Subcutaneous abdominal adipose tissue (tissue), 5 donors: Measurements from ENCODE around the gene ZNF618.

ENCODE experiments used
- H3K27ac ChIP-seq: one replicate; pipeline ENCODE4 v1.7.0; 2013; ENCODE audit warnings: low read depth, mild to moderate bottlenecking, inconsistent platforms, low read length, moderate library complexity
- H3K27me3 ChIP-seq, 5 donors: one replicate each; pipeline ENCODE4 v1.7.0; 2013; ENCODE audit warnings: low read length in 5 of 5, inconsistent platforms in 1 of 5; ENCODE audit not compliant: control insufficient read depth in 5 of 5, insufficient read depth in 4 of 5
- H3K36me3 ChIP-seq, 5 donors: one replicate each; pipeline ENCODE4 v1.7.0; 2013; ENCODE audit warnings: low read length in 5 of 5; ENCODE audit not compliant: control insufficient read depth in 5 of 5, insufficient read depth in 5 of 5
- H3K4me1 ChIP-seq, 5 donors: one replicate each; pipeline ENCODE4 v1.7.0; 2013; ENCODE audit warnings: low read length in 5 of 5, mild to moderate bottlenecking in 3 of 5, moderate library complexity in 1 of 5; ENCODE audit not compliant: control insufficient read depth in 5 of 5, insufficient read depth in 5 of 5
- H3K4me3 ChIP-seq, 5 donors: one replicate each; pipeline ENCODE4 v1.7.0; 2013; ENCODE audit warnings: low read length in 5 of 5, low read depth in 1 of 5
- H3K9ac ChIP-seq, 5 donors: one replicate each; pipeline ENCODE4 v1.7.0; 2013; ENCODE audit warnings: low read length in 5 of 5, mild to moderate bottlenecking in 4 of 5, moderate library complexity in 3 of 5
- H3K9me3 ChIP-seq, 5 donors: one replicate each; pipeline ENCODE4 v1.7.0; 2013; ENCODE audit warnings: low read length in 5 of 5; ENCODE audit not compliant: control insufficient read depth in 5 of 5
- donor health status: healthy.
- donor health status: healthy.
- donor health status: healthy.
- donor health status: healthy.
- donor health status: healthy.

The ZNF618 gene

DNA sequence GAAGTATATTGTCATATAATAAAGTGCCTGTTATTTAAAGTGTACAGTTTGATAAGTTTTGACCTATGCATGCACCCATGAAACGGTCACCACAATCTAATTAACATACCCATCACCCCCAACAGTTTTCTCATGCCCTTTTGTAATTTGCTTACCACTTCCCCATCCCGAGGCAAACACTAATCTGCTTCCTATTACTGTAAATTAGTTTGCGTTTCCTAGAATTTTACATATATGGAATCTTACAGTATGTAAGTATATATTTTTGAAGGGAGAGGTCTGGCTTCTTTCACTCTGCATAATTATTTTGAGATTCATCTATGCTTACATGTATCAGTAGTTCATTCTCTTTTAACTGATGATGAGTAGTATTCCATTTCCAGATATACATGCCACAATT, 145.5 kb downstream of the ZNF618 start:
- H3K9me3 ChIP-seq: peaks cover 2 to 13% (median 3%) of the 10 kb centered on the region in 5 donors
- no peak overlapping the region for H3K4me3 ChIP-seq
- no peaks in the 10 kb centered on the region for H3K27me3 ChIP-seq
- H3K4me1 ChIP-seq: no peaks in the 10 kb centered on the region
- no peak overlapping the region for H3K27ac ChIP-seq
- no peak overlapping the region for H3K9ac ChIP-seq
- H3K36me3 ChIP-seq: peaks cover 20 to 48% (median 35%) of the 10 kb centered on the region in 5 donors

DNA sequence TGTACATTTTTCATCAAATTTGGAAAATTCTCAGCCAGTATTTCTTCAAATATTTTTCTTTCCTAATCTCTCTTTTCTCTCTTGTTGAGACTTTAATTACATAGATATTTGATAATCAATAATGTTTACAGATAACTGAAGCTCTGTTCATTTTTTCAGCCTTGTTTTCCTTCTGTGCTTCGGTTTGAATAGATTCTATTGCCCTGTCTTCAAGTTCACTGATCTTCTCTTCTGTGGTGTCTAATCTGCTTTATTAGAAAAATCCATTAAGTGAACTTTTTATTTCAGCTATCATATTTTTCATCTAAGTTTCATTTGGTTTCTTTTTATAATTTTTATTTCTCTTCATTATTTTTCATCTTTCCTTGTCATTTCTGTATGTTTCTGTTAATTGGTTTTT, 147.9 kb downstream of the ZNF618 start:
- Histone ChIP-seq H3K4me1 (no peaks in the 10 kb centered on the region), H3K27me3 (no peaks in the 10 kb centered on the region), H3K9ac (no peak overlapping the region), H3K9me3 (peaks cover 2 to 13% (median 3%) of the 10 kb centered on the region in 5 donors), H3K4me3 (no peak overlapping the region), H3K27ac (no peak overlapping the region), H3K36me3 (peaks cover 20 to 45% (median 26%) of the 10 kb centered on the region in 5 donors)

DNA sequence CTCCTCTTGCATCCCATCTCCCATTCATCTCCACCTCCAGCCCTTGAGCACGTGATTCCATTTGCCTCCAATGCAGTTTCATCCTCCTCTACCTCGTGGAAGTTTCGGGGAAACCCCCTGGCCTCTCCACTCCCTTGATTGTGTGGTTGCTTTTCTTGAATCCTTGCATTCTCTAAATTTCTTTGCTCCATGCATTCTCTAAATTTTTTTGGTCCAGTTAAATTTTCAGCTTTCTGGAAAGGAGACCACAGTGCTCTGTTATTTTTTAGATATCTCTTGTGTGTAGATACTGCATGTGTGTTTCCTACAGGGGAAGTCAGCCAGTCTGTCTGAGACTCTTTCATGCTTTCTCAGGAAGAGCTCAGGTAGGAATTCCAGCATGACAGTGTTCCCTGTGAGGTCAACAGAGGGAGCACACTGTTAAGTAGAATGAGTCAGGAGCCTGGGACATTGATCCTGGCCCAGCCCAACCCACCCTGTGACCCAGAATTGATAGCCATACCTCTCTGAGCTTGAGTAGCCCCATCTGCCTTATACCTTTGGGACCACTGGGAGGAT, 149.2 kb downstream of the ZNF618 start:
- Histone ChIP-seq H3K9ac (no peak overlapping the region), H3K27ac (no peak overlapping the region), H3K9me3 (peaks cover 2 to 13% (median 3%) of the 10 kb centered on the region in 5 donors), H3K4me3 (no peak overlapping the region), H3K4me1 (no peaks in the 10 kb centered on the region), H3K36me3 (peaks cover 13 to 53% (median 34%) of the 10 kb centered on the region in 5 donors), H3K27me3 (no peaks in the 10 kb centered on the region)

DNA sequence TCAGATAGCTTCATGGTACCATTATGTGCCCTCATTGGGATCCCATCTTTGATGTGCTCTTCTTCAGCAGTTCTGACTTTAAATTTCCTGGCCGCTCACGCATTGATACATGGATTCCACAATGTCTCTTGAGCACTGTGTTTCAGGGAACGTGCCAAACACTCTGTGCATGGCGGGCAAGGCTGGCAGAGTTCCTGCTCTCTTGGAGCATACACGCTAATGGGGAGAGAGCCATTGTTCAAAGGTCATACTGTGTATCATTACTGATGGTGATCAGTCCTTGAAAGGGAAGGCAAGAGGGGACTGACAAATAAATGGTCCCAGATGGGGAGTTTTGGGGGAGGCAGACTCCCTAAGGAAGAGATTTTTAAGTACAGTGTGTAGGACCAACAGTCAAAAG, 149.7 kb downstream of the ZNF618 start:
- no peak overlapping the region for H3K27ac ChIP-seq
- H3K9ac ChIP-seq: no peak overlapping the region
- H3K36me3 ChIP-seq: peaks cover 11 to 58% (median 38%) of the 10 kb centered on the region in 5 donors
- H3K27me3 ChIP-seq: no peaks in the 10 kb centered on the region
- H3K9me3 ChIP-seq: peaks cover 2 to 13% (median 3%) of the 10 kb centered on the region in 5 donors
- H3K4me3 ChIP-seq: no peak overlapping the region
- H3K4me1 ChIP-seq: no peaks in the 10 kb centered on the region

DNA sequence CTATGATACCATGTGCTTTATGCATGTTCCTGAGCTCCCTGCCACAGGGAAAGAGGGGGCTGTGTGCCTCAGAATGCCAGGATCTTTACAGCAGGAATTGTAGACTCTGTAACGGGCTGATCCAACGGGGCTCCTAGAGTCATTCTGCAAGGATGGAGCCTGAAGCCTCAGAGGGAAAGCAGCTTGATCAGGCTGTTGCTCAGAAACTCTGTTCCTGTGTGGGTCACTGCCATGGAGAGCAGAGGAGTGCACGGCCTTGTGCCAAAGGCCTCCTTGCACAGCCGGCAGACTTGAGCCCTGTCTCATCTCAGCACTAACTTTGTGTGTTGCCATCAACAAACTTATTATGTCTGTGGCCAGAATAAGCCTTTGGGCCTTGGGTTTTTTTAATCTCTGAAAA, 150.2 kb downstream of the ZNF618 start:
- Histone ChIP-seq H3K4me3 (no peak overlapping the region), H3K4me1 (no peaks in the 10 kb centered on the region), H3K27me3 (no peaks in the 10 kb centered on the region), H3K27ac (no peak overlapping the region), H3K36me3 (peaks cover 9 to 60% (median 39%) of the 10 kb centered on the region in 5 donors), H3K9me3 (peaks cover 2 to 13% (median 3%) of the 10 kb centered on the region in 5 donors), H3K9ac (no peak overlapping the region)

DNA sequence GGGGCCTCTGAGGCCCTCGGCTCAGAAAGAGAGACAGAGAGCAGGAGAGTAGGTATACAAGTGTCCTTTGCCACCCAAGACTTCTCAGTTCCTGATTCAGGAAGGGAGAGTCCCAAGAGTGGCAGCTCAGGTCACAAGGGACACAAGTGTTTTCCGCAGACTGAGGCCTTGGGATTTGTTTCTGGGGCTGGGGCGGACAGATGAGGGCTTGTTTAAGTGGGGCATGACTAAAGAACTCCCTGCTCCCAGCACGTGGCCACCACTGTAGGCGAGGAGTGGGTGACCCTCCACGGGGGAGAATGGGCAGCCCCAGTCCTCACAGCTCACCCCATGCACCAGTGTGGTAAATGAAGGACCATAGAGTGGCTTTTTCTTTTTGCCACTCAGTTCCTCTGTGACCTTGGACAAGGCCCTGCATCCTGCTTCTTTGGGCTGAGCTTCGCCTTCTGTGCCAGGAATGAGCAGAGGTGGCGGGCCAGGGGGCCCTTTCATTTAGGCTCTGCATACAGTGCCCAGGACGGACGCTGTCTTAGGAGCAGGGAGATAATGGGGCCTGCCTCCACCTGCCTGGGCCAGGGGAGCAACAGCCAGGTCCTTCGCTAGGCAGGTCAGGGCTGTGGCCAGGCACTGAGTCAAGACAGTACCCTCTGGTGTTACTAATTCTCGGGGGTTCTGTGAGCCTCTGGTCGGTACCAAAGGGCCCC, 151.2 kb downstream of the ZNF618 start:
- Histone ChIP-seq H3K4me1 (no peaks in the 10 kb centered on the region), H3K9me3 (peaks cover 0 to 13% (median 3%) of the 10 kb centered on the region in 5 donors), H3K9ac (no peak overlapping the region), H3K27me3 (no peaks in the 10 kb centered on the region), H3K4me3 (no peak overlapping the region), H3K36me3 (peaks cover 0 to 57% (median 40%) of the 10 kb centered on the region in 5 donors), H3K27ac (no peak overlapping the region)

DNA sequence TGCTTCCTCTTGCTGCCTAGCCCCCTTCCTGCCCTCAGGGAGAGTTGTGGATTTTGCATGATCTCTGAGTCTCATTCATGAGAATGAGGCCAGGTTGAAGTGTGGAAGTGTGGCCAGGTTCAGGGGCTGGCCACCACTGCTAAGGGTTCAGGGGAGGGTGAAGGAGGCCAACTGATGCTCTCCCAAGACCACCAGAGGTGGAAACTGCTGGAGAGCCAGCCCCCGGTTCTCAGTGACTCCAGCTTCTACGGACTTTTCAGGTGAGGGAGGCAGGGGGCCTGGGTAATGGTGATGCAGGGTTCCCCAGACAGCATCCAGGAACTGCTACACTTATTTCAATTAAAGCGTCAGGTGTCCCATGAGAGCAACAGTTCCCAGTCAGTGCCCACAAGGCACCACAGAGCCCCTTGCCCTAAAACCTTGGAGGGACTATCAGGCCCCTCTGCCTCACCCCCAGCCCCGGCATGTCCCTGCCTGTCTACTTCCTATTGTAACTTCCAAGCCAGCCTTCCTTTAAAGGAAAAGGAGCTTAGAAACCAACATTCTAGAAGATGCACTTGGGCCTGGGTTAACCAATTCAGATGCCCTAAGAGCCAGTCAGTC, 151.9 kb downstream of the ZNF618 start:
- Histone ChIP-seq H3K9me3 (peaks cover 0 to 8% (median 0%) of the 10 kb centered on the region in 5 donors), H3K27ac (no peak overlapping the region), H3K27me3 (no peaks in the 10 kb centered on the region), H3K4me3 (no peak overlapping the region), H3K4me1 (no peaks in the 10 kb centered on the region), H3K36me3 (peaks cover 0 to 63% (median 44%) of the 10 kb centered on the region in 5 donors), H3K9ac (no peak overlapping the region)

DNA sequence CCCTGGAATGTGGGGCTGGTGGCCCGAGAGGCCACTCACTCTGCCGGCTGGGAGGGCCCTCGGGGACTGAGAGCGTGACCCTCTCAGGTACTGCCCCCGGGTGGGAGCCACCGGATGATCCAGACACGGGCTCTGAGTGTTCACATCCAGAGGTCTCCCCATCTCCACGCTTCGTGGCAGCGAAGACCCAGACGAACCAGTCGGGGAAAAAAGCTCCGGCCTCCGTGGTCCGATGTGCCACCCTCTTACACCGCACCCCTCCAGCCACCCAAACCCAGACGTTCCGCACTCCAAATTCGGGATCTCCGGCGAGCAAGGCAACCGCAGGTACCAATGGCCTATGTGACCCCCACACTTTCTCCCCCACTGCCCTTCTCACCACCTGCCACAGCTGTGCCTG, 152.5 kb downstream of the ZNF618 start:
- H3K27ac ChIP-seq: no peak overlapping the region
- H3K9me3 ChIP-seq: peaks cover 0 to 3% (median 0%) of the 10 kb centered on the region in 5 donors
- H3K36me3 ChIP-seq: peaks cover 0 to 66% (median 47%) of the 10 kb centered on the region in 5 donors
- no peak overlapping the region for H3K4me3 ChIP-seq
- H3K9ac ChIP-seq: no peak overlapping the region
- no peaks in the 10 kb centered on the region for H3K4me1 ChIP-seq
- H3K27me3 ChIP-seq: no peaks in the 10 kb centered on the region

DNA sequence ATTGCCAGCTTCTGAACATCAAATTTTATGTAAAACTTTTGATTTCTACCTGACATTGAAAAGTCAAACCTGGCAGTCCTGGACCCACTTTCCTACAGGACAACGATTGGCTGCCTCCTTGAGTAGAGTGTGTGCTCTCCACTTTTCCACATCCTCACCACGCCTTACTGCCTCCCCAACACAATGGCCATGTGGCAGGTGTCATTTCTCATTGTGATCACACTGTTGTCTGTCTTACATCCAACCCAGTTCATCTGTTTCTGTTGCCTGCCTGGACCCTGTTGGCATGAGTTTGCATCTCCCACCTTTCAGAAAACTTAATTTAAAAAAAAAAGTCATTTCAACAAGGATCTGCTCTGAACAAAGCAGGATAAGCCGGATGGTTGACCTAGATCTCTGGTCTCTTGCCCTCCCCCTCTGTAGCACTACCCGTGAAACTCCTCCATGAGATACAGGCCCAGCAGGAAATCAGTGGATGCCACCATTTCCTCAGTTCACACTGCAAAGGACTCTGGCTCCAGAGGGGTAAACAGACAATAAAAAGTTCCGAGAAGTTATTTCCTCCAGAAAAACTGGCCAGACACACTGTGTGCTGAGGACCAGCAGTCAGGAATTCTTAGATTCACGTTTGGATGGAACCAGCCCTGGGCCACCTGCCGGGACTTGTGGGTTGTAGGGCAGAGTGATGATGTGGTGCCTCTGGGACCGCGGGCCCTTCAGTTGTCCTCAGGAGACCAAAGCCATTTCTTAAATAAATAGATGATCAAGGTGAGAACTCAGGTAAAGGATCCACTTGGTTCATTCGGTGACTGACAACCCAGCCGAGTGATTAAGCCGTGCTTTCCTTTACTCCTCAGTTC, 153.4 kb downstream of the ZNF618 start:
- no peak overlapping the region for H3K4me3 ChIP-seq
- H3K36me3 ChIP-seq: peaks cover 0 to 75% (median 53%) of the 10 kb centered on the region in 5 donors
- no peaks in the 10 kb centered on the region for H3K9me3 ChIP-seq
- no peak overlapping the region for H3K27ac ChIP-seq
- H3K27me3 ChIP-seq: no peaks in the 10 kb centered on the region
- H3K4me1 ChIP-seq: no peaks in the 10 kb centered on the region
- no peak overlapping the region for H3K9ac ChIP-seq
